Ovary (tissue), 1 donor: ENCODE measurements around the gene GBE1.

Source experiments
- EP300 ChIP-seq: sonication (generic); formaldehyde crosslinking; IDR thresholded peaks from one replicate; pipeline ENCODE4 v1.6.1; 2017; ENCODE audit warnings: antibody characterized with exemption
- POLR2A ChIP-seq: fragments of 450-650 bp; IDR thresholded peaks from one replicate; pipeline ENCODE4 v1.6.1; 2017; ENCODE audit warnings: antibody characterized with exemption, mild to moderate bottlenecking, moderate library complexity

DNA sequence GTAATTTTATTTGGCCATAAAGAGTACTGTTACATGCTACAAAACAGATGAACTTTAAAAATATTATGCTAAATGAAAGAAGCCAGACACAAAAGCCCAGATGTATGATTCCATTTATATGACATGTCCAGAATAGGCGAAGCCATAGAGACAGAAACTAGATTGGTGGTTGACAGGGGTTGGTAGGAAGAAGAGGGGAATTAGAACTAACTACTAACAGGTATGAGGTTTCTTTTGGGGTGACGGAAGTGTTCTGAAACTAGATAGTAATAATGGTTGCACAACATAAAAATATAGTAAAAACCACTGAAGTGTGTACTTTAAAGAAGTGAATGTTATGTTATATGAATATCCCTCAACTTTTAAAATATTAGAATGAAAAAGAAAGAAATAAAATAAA, 66.1 kb downstream of the GBE1 start:
- TF ChIP-seq EP300 (no peak), POLR2A (no peak)
